ENCODE results near the gene ANGEL2. TPM values are rescaled to one million over a fixed set of nuclear protein-coding genes. Genes with fewer than 3 reads are reported as not detected.

Gene ANGEL2
- total RNA-seq, 2 donors from 2014 or later = 19.0 to 20.6 TPM

GRCh38 chr1:212945463-212946160 is 70.1 kb downstream of the ANGEL2 start:
- no peak for DNase-seq
- H3K9me3 ChIP-seq = no peaks in the 10 kb centered on the region
- no peaks in the 10 kb centered on the region for H3K27me3 ChIP-seq
- H3K9ac ChIP-seq (ENCODE audit: low read depth in 2 of 2, low read length in 2 of 2) = no peak overlapping the region
- H3K27ac ChIP-seq = no peak overlapping the region
- TF ChIP-seq, protein P1, sequence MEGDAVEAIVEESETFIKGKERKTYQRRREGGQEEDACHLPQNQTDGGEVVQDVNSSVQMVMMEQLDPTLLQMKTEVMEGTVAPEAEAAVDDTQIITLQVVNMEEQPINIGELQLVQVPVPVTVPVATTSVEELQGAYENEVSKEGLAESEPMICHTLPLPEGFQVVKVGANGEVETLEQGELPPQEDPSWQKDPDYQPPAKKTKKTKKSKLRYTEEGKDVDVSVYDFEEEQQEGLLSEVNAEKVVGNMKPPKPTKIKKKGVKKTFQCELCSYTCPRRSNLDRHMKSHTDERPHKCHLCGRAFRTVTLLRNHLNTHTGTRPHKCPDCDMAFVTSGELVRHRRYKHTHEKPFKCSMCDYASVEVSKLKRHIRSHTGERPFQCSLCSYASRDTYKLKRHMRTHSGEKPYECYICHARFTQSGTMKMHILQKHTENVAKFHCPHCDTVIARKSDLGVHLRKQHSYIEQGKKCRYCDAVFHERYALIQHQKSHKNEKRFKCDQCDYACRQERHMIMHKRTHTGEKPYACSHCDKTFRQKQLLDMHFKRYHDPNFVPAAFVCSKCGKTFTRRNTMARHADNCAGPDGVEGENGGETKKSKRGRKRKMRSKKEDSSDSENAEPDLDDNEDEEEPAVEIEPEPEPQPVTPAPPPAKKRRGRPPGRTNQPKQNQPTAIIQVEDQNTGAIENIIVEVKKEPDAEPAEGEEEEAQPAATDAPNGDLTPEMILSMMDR (IDR thresholded peaks at IDR 0.05) = no peak
- intact Hi-C loops (cut with DNase I) = no loop called here
- H3K36me3 ChIP-seq = no peaks in the 10 kb centered on the region
- H3K4me3 ChIP-seq = no peak overlapping the region
- no peaks in the 10 kb centered on the region for H3K4me1 ChIP-seq

DNA sequence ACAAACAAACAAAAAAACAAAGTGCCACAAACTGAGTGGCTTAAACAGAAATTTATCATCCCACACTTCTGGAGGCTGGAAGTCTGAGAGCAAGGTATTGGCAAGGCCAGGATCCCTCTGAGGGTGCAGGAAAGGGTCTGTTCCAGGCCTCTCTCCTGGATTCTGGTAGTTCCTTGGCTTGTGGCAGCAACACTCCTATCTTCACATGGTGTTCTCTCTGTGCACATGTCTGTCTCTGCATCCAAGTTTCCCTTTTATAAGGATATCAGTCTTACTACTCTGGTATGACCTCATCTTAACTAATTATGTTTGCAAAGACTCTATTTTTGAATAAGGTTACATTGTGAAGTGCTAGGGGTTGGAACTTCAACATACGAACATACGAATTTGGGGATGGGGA is 70.6 kb downstream of the ANGEL2 start:
- H3K27me3 ChIP-seq = no peaks in the 10 kb centered on the region
- no peak for DNase-seq
- no peaks in the 10 kb centered on the region for H3K9me3 ChIP-seq
- no peak overlapping the region for H3K4me3 ChIP-seq
- H3K27ac ChIP-seq = no peak overlapping the region
- H3K4me1 ChIP-seq = no peaks in the 10 kb centered on the region
- no peaks in the 10 kb centered on the region for H3K36me3 ChIP-seq
- no peak overlapping the region for H3K9ac ChIP-seq (ENCODE audit: low read depth in 2 of 2, low read length in 2 of 2)
- intact Hi-C loops (cut with DNase I) = no loop called here
- TF ChIP-seq, protein P1 (IDR thresholded peaks at IDR 0.05) = no peak

- Histone ChIP-seq H3K4me3 (no peak overlapping the region), H3K4me1 (no peaks in the 10 kb centered on the region), H3K9ac (ENCODE audit: low read depth in 2 of 2, low read length in 2 of 2) (no peak overlapping the region), H3K9me3 (no peaks in the 10 kb centered on the region), H3K36me3 (no peaks in the 10 kb centered on the region), H3K27me3 (no peaks in the 10 kb centered on the region), H3K27ac (no peak overlapping the region)
- intact Hi-C loops (cut with DNase I) = no loop called here
- no peak for DNase-seq
- TF ChIP-seq, protein P1 (IDR thresholded peaks at IDR 0.05) = no peak
Observed at GRCh38 chr1:212944229-212944901, 71.3 kb downstream of the ANGEL2 start.

- DNase-seq = no peak
- Histone ChIP-seq H3K27ac (no peak overlapping the region), H3K9ac (ENCODE audit: low read depth in 2 of 2, low read length in 2 of 2) (no peak overlapping the region), H3K9me3 (no peaks in the 10 kb centered on the region), H3K4me3 (no peak overlapping the region), H3K36me3 (no peaks in the 10 kb centered on the region), H3K4me1 (no peaks in the 10 kb centered on the region), H3K27me3 (no peaks in the 10 kb centered on the region)
- intact Hi-C loops (cut with DNase I) = no loop called here
- TF ChIP-seq, protein P1 (IDR thresholded peaks at IDR 0.05) = no peak
Observed at GRCh38 chr1:212943393-212943710, 72.3 kb downstream of the ANGEL2 start.

- H3K4me1 ChIP-seq = no peaks in the 10 kb centered on the region
- no peaks in the 10 kb centered on the region for H3K27me3 ChIP-seq
- no peak for DNase-seq
- H3K4me3 ChIP-seq = no peak overlapping the region
- H3K9ac ChIP-seq (ENCODE audit: low read depth in 2 of 2, low read length in 2 of 2) = no peak overlapping the region
- intact Hi-C loops (cut with DNase I) = no loop called here
- H3K9me3 ChIP-seq = no peaks in the 10 kb centered on the region
- TF ChIP-seq, protein P1 (IDR thresholded peaks at IDR 0.05) = no peak
- no peak overlapping the region for H3K27ac ChIP-seq
- H3K36me3 ChIP-seq = no peaks in the 10 kb centered on the region
Observed at GRCh38 chr1:212942679-212943392, 72.8 kb downstream of the ANGEL2 start.

Other genes with a start within 250 kb of the ANGEL2 start
- 10 to 100 TPM; 17.1 to 33.9 TPM for gene NSL1, start 224.1 kb downstream of the ANGEL2 start, total RNA-seq
- 1 to 10 TPM; 8.6 to 9.5 TPM for gene TATDN3, start 224.0 kb downstream of the ANGEL2 start, total RNA-seq
- not detected for gene SPATA45, start 168.2 kb downstream of the ANGEL2 start, total RNA-seq
- gene FLVCR1, start 157.6 kb downstream of the ANGEL2 start, total RNA-seq = 10 to 100 TPM in 1 of 2 donors, 1 to 10 TPM in 1; 8.8 to 12.6 TPM
- gene VASH2, start 65.3 kb downstream of the ANGEL2 start, total RNA-seq = 1 to 10 TPM in 1 of 2 donors, under 1 TPM in 1; 0.48 to 1.6 TPM
- 1 to 10 TPM; 8.8 to 9.6 TPM for gene RPS6KC1, start 35.4 kb upstream of the ANGEL2 start, total RNA-seq